OCI-LY1 (cell line): Measurements from ENCODE around the gene NBPF11.
A peak's percentile ranks its signal among the peaks of the same experiment; 100 is the strongest.
"Not testable (repeated sequence)": the region's sequence is repeated elsewhere in the genome, so short reads cannot be mapped to it uniquely, and the experiment has no call there.

Experiments used
- H2AFZ ChIP-seq: fragments of 200-600 bp; sonication (generic), shearing (Covaris generic); 2 replicates; pipeline ENCODE4 v1.6.0; 2014; ENCODE audit warnings: antibody characterized with exemption, mild to moderate bottlenecking, low read length
- H3F3A ChIP-seq: fragments of 200-600 bp; sonication (generic), shearing (Covaris generic); 2 replicates; pipeline ENCODE4 v1.6.0; 2014; ENCODE audit warnings: mild to moderate bottlenecking, antibody characterized with exemption, low read length, moderate library complexity; ENCODE audit not compliant: insufficient read depth
- H3K27ac ChIP-seq: fragments of 200-600 bp; sonication (generic); 2 replicates; pipeline ENCODE4 v1.5.1; 2014; ENCODE audit warnings: low read length, mixed run types, mild to moderate bottlenecking, low read depth; ENCODE audit not compliant: poor library complexity, severe bottlenecking
- H3K27me3 ChIP-seq: fragments of 200-600 bp; sonication (generic); 2 replicates; pipeline ENCODE4 v1.6.0; 2014; ENCODE audit warnings: antibody characterized with exemption, mild to moderate bottlenecking, low read length, moderate library complexity; ENCODE audit not compliant: insufficient read depth
- H3K36me3 ChIP-seq: fragments of 200-600 bp; sonication (generic); 2 replicates; pipeline ENCODE4 v1.6.1; 2014; ENCODE audit warnings: mild to moderate bottlenecking, antibody characterized with exemption, low read length, moderate library complexity, mixed read lengths; ENCODE audit not compliant: insufficient read depth
- H3K4me1 ChIP-seq: fragments of 200-600 bp; sonication (generic); 2 replicates; pipeline ENCODE4 v1.5.1; 2014; ENCODE audit warnings: mild to moderate bottlenecking, low read length, moderate library complexity; ENCODE audit not compliant: insufficient read depth, severe bottlenecking
- H3K4me2 ChIP-seq: fragments of 200-600 bp; sonication (generic), shearing (Covaris generic); 2 replicates; pipeline ENCODE4 v1.6.1; 2014; ENCODE audit warnings: low read length
- H3K4me3 ChIP-seq: fragments of 200-600 bp; sonication (generic); 2 replicates; pipeline ENCODE4 v1.5.1; 2014; ENCODE audit warnings: low read length, low read depth, mild to moderate bottlenecking, mixed read lengths; ENCODE audit not compliant: poor library complexity, severe bottlenecking
- H3K79me2 ChIP-seq: fragments of 200-600 bp; shearing (Covaris generic); 2 replicates; pipeline ENCODE4 v1.6.1; 2016; ENCODE audit warnings: mixed run types, low read length, mixed read lengths; ENCODE audit not compliant: insufficient read depth
- H3K9ac ChIP-seq: fragments of 200-600 bp; sonication (generic), shearing (Covaris generic); 2 replicates; pipeline ENCODE4 v1.6.1; 2014; ENCODE audit warnings: mild to moderate bottlenecking, low read length, mixed read lengths
- H3K9me2 ChIP-seq: fragments of 200-600 bp; sonication (generic), shearing (Covaris generic); 2 replicates; pipeline ENCODE4 v1.6.1; 2014; ENCODE audit warnings: low read depth, mild to moderate bottlenecking, low read length, mixed read lengths
- H3K9me3 ChIP-seq: fragments of 200-600 bp; shearing (Covaris generic); 2 replicates; pipeline ENCODE4 v1.6.1; 2014; ENCODE audit warnings: low read length, mixed read lengths
- H4K20me1 ChIP-seq: fragments of 200-600 bp; sonication (generic), shearing (Covaris generic); 2 replicates; pipeline ENCODE4 v1.6.0; 2016; ENCODE audit warnings: mild to moderate bottlenecking, low read length; ENCODE audit not compliant: insufficient read depth

NBPF11 gene, protein sequence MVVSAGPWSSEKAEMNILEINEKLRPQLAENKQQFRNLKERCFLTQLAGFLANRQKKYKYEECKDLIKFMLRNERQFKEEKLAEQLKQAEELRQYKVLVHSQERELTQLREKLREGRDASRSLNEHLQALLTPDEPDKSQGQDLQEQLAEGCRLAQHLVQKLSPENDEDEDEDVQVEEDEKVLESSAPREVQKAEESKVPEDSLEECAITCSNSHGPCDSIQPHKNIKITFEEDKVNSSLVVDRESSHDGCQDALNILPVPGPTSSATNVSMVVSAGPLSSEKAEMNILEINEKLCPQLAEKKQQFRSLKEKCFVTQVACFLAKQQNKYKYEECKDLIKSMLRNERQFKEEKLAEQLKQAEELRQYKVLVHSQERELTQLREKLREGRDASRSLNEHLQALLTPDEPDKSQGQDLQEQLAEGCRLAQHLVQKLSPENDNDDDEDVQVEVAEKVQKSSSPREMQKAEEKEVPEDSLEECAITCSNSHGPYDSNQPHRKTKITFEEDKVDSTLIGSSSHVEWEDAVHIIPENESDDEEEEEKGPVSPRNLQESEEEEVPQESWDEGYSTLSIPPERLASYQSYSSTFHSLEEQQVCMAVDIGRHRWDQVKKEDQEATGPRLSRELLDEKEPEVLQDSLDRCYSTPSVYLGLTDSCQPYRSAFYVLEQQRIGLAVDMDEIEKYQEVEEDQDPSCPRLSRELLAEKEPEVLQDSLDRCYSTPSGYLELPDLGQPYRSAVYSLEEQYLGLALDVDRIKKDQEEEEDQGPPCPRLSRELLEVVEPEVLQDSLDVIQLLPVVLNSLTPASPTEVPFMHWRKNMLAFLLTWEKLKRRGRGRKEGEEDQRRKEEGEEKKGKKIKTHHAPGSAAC

DNA sequence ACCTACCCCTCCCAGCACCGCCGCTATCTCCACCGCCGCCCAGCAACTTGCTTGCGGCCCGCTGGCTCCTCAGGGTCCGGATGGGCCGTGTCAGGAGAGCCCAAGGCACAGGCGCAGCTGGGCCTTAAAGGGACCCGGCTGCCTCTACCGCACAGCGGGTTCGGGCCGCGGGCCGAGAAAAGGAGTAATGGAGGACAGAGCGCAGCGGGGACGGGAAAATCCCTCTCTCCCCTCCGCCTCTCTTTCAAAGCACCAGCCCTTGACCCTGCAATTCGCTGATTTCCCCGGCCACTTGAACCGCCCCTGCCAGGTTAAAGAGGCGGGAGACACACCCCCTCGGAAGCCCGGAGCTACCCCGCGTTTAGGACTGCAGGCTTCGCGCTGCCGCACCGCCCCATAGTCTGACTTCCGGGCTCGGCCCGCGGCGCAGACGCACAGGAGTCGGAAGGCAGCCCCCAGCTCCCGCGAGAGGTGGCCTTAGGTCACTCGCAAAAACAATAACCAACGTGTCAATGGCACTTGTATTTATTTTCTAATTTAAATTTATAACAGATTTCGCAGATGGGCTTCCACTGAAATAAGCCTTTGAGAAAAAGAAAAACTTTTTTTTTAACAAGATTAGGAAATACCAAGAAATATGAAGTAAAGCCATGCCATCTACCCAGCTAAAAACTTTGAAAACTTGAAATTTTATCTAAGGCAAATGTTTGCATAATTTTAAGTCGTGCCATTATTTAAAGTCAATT is at the start of gene NBPF11:
Gene NBPF11, minus strand, starts transcription at position 371 of the 746 bp plus-strand sequence. CDS start 25,278 bp downstream, outside the sequence.
- not testable (repeated sequence) for H3K9me3 ChIP-seq, H3K36me3 ChIP-seq, H3K9me2 ChIP-seq, H3K79me2 ChIP-seq, H2AFZ ChIP-seq, H4K20me1 ChIP-seq, H3K27ac ChIP-seq, H3F3A ChIP-seq, H3K27me3 ChIP-seq
- peak within 1 kb of the TSS; percentile 78 for H3K4me3 ChIP-seq
- H3K4me2 ChIP-seq: peak within 1 kb of the TSS; percentile 84
- H3K9ac ChIP-seq: peak within 1 kb of the TSS; percentile 78
- H3K4me1 ChIP-seq: peaks cover 11% of the 10 kb centered on the region

DNA sequence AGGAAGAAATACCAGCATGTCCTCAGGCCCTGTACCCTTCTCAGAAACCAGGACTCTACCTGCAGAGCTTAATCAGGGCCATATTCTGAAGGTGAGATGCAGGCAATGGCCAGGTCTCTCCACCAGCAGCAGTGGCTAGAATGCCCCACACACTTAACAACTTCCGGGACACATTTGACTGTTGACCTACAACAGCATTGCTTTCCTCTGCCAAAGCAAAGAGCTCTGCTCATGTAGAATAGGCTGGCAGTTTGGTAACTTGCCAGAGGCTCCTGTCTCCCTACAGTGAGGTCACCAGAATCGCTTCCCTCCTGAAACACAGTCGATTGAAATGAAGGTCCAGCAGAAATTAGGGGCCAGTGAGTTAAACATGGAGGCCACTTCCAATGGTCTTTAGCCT is 45.3 kb upstream of the NBPF11 start:
- not testable (repeated sequence) for H2AFZ ChIP-seq, H3F3A ChIP-seq, H3K27ac ChIP-seq, H3K9me2 ChIP-seq, H3K27me3 ChIP-seq, H3K4me1 ChIP-seq, H3K9ac ChIP-seq, H3K4me3 ChIP-seq, H3K9me3 ChIP-seq, H3K36me3 ChIP-seq, H3K79me2 ChIP-seq, H3K4me2 ChIP-seq, H4K20me1 ChIP-seq

DNA sequence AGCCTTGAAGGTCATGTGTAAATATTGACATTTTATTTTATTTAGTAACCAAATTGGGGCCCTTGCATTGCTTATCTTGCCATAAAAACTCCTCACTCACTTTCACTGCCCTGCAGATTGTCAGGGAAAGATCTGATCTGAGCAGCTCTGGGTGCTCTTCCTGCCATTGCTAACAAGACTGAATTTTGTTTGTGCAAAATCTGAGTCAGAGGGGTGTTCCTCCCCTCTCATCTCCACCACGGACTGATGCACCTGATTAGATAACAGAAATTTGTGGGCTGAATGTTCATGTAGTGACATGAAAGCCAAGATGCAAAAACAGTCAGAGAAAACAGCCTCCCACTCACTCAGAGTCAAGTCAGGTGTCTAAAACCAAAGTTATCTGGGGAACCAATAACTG is 44.9 kb upstream of the NBPF11 start:
- H3K4me3 ChIP-seq, H3K4me2 ChIP-seq, H3K4me1 ChIP-seq, H2AFZ ChIP-seq, H4K20me1 ChIP-seq, H3K79me2 ChIP-seq, H3K9me2 ChIP-seq, H3F3A ChIP-seq, H3K27me3 ChIP-seq, H3K36me3 ChIP-seq, H3K9ac ChIP-seq, H3K27ac ChIP-seq, H3K9me3 ChIP-seq: not testable (repeated sequence)

DNA sequence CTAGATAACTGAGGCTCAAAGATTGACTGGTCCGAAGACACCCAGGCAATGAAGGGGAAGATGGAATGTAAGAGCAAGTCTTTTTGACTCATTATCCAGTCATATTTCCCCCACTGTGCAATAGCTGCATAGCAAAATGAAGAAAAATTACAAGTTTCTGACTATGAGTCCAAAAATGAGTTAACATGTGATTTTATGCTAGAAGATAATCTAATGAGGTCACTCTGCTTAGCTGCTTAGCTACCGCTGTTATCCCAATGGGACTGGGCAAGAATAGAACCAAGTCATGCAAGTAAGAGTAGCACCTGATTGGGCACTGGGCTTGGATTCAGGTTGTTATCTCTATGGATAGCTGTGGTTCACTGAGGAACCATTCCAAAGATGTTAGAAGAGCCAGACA is 43.0 kb upstream of the NBPF11 start:
- not testable (repeated sequence) for H2AFZ ChIP-seq, H3K27me3 ChIP-seq, H3K9ac ChIP-seq, H3K27ac ChIP-seq, H3K9me2 ChIP-seq, H4K20me1 ChIP-seq, H3K79me2 ChIP-seq, H3F3A ChIP-seq, H3K9me3 ChIP-seq, H3K4me2 ChIP-seq, H3K4me3 ChIP-seq, H3K36me3 ChIP-seq, H3K4me1 ChIP-seq

DNA sequence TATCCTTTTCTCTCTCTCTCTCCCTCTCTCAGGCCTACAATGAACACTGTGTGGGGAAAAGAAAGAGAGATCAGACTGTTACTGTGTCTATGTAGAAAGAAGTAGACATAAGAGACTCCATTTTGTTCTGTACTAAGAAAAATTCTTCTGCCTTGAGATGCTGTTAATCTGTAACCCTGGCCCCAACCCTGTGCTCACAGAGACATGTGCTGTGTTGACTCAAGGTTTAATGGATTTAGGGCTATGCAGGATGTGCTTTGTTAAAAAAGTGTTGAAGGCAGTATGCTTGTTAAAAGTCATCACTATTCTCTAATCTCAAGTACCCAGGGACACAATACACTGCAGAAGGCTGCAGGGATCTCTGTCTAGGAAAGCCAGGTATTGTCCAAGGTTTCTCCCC is 36.7 kb upstream of the NBPF11 start:
- not testable (repeated sequence) for H3K9me3 ChIP-seq, H2AFZ ChIP-seq, H3K4me3 ChIP-seq, H3K4me2 ChIP-seq, H4K20me1 ChIP-seq, H3K36me3 ChIP-seq, H3K27ac ChIP-seq, H3K79me2 ChIP-seq, H3K9ac ChIP-seq, H3F3A ChIP-seq, H3K9me2 ChIP-seq, H3K27me3 ChIP-seq, H3K4me1 ChIP-seq

DNA sequence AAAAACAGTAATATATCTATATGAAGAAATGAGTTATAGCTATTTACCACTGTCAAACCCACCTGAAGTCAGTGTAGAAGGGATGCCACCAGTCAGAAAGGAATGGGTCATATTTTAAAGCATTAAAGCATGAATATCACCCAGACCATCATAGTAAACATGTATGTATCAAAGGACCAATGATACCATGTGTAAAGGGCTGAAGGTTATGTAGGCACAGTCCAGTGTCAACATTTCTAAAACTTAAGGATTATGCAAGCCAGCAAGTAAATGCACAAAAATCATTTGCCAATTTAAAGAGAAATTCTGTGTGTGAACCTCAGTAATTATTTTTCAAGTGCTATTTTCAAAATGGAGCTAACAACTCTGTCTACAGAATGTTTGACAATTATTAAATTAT is 26.6 kb upstream of the NBPF11 start:
- H4K20me1 ChIP-seq, H3K79me2 ChIP-seq, H3K4me1 ChIP-seq, H3F3A ChIP-seq, H3K4me2 ChIP-seq, H3K4me3 ChIP-seq, H3K9me3 ChIP-seq, H2AFZ ChIP-seq, H3K36me3 ChIP-seq, H3K9ac ChIP-seq, H3K27ac ChIP-seq, H3K27me3 ChIP-seq, H3K9me2 ChIP-seq: not testable (repeated sequence)

DNA sequence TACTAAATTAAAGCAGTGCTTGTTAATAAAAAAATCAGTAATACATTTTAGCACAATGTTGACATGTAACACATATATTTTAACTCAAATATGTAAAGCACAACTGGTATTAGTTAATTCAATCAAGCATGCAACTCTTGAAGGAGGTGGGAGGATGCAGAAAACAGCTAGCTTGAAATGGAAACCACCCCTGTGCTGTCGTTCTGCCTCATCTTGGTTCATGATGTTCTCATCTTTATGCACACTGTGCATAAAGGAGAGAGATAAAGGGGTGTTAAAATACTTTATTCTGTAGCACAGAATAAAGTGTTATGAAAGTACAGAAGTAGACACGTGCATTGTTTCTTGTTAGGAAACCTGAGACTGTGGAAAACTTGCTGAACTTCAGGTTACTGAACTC is 23.3 kb upstream of the NBPF11 start:
- not testable (repeated sequence) for H2AFZ ChIP-seq

More for the DNA sequence above, 23.3 kb upstream of the NBPF11 start:
- H3K27me3 ChIP-seq, H3K9me2 ChIP-seq, H3K79me2 ChIP-seq, H3K9ac ChIP-seq, H3K9me3 ChIP-seq, H3F3A ChIP-seq, H3K36me3 ChIP-seq, H3K4me1 ChIP-seq, H3K4me2 ChIP-seq, H3K4me3 ChIP-seq, H3K27ac ChIP-seq, H4K20me1 ChIP-seq: not testable (repeated sequence)
